ENCODE measurements around the gene MYH7. TPM values are rescaled to one million over a fixed set of nuclear protein-coding genes. Genes with fewer than 3 reads are reported as not detected.

MYH7 gene
- polyA plus RNA-seq, 1 donor (not counting 4 experiments of a cell fraction or from before 2014, with no cell fraction given): not detected

GRCh38 chr14:23382276-23382675, 53.2 kb downstream of the MYH7 start:
- Histone ChIP-seq H3K27me3 (ENCODE audit: control insufficient read depth, extremely low read depth, insufficient read depth, low read length) (peaks cover 7% of the 10 kb centered on the region), H3K36me3 (ENCODE audit: control insufficient read depth in 2 of 2, extremely low read depth in 1 of 2, insufficient read depth in 2 of 2, low read length in 2 of 2) (no peaks in the 10 kb centered on the region), H2AFZ (ENCODE audit: control insufficient read depth, low read length) (no peak overlapping the region), H3K4me1 (ENCODE audit: control insufficient read depth, extremely low read depth, insufficient read depth, low read length) (no peaks in the 10 kb centered on the region), H4K20me1 (ENCODE audit: control insufficient read depth, extremely low read depth, insufficient read depth, low read length) (no peaks in the 10 kb centered on the region), H3K9me3 (ENCODE audit: control insufficient read depth, low read depth, low read length) (no peaks in the 10 kb centered on the region), H3K9ac (ENCODE audit: control insufficient read depth, extremely low read depth, insufficient read depth, low read length) (no peak overlapping the region), H3K27ac (ENCODE audit: control insufficient read depth, insufficient read depth, low read length) (no peak overlapping the region), H3K4me2 (ENCODE audit: control insufficient read depth, extremely low read depth, insufficient read depth, low read depth, low read length) (no peak overlapping the region), H3K9me1 (ENCODE audit: control insufficient read depth, extremely low read depth, insufficient read depth, low read length) (no peaks in the 10 kb centered on the region), H3K79me2 (ENCODE audit: control insufficient read depth, insufficient read depth, low read length) (no peaks in the 10 kb centered on the region), H3K4me3 (ENCODE audit: control insufficient read depth in 2 of 3, extremely low read depth in 1 of 3, insufficient read depth in 2 of 3, low read depth in 1 of 3, low read length in 3 of 3) (no peak overlapping the region)
- TF ChIP-seq EZH2 (IDR thresholded peaks at IDR 0.05; ENCODE audit: low read length) (no peak), CTCF (optimal IDR thresholded peaks at IDR 0.05 in 1 of 3, IDR thresholded peaks at IDR 0.05 in 1 of 3, conservative IDR thresholded peaks at IDR 0.05 in 1 of 3; ENCODE audit: extremely low read depth in 1 of 3, insufficient read depth in 2 of 3, low read length in 3 of 3) (no peak)
- no peak for DNase-seq (ENCODE audit: low read depth, low spot score)
- FAIRE-seq: no peak
- dilution Hi-C loops (cut with MboI; ENCODE audit: extremely low pct_ligation_motif_present, low sequenced_read_pairs): no loop called here

- DNase-seq (ENCODE audit: low read depth, low spot score) (no peak), FAIRE-seq (no peak)
- no peak overlapping the region for H2AFZ ChIP-seq (ENCODE audit: control insufficient read depth, low read length)
- H3K4me2 ChIP-seq (ENCODE audit: control insufficient read depth, extremely low read depth, insufficient read depth, low read depth, low read length): no peak overlapping the region
- no peak overlapping the region for H3K9ac ChIP-seq (ENCODE audit: control insufficient read depth, extremely low read depth, insufficient read depth, low read length)
- H3K36me3 ChIP-seq (ENCODE audit: control insufficient read depth in 2 of 2, extremely low read depth in 1 of 2, insufficient read depth in 2 of 2, low read length in 2 of 2): no peaks in the 10 kb centered on the region
- H3K4me3 ChIP-seq (ENCODE audit: control insufficient read depth in 2 of 3, extremely low read depth in 1 of 3, insufficient read depth in 2 of 3, low read depth in 1 of 3, low read length in 3 of 3): no peak overlapping the region
- H3K27me3 ChIP-seq (ENCODE audit: control insufficient read depth, extremely low read depth, insufficient read depth, low read length): peaks cover 7% of the 10 kb centered on the region
- H3K79me2 ChIP-seq (ENCODE audit: control insufficient read depth, insufficient read depth, low read length): no peaks in the 10 kb centered on the region
- TF ChIP-seq EZH2 (IDR thresholded peaks at IDR 0.05; ENCODE audit: low read length) (no peak), CTCF (optimal IDR thresholded peaks at IDR 0.05 in 1 of 3, IDR thresholded peaks at IDR 0.05 in 1 of 3, conservative IDR thresholded peaks at IDR 0.05 in 1 of 3; ENCODE audit: extremely low read depth in 1 of 3, insufficient read depth in 2 of 3, low read length in 3 of 3) (no peak)
- no peaks in the 10 kb centered on the region for H3K9me3 ChIP-seq (ENCODE audit: control insufficient read depth, low read depth, low read length)
- H3K4me1 ChIP-seq (ENCODE audit: control insufficient read depth, extremely low read depth, insufficient read depth, low read length): no peaks in the 10 kb centered on the region
- no peaks in the 10 kb centered on the region for H4K20me1 ChIP-seq (ENCODE audit: control insufficient read depth, extremely low read depth, insufficient read depth, low read length)
- no peaks in the 10 kb centered on the region for H3K9me1 ChIP-seq (ENCODE audit: control insufficient read depth, extremely low read depth, insufficient read depth, low read length)
- no peak overlapping the region for H3K27ac ChIP-seq (ENCODE audit: control insufficient read depth, insufficient read depth, low read length)
- dilution Hi-C loops (cut with MboI; ENCODE audit: extremely low pct_ligation_motif_present, low sequenced_read_pairs): no loop called here
Measured at GRCh38 chr14:23381871-23382270, 53.6 kb downstream of the MYH7 start.
